Fibroblast of the aortic adventitia (primary cell): ENCODE results near the gene SEMA6B. TPM values are rescaled to one million over a fixed set of nuclear protein-coding genes. Genes with fewer than 3 reads are reported as not detected.

Source experiments
- DNase-seq: peaks from one replicate; pipeline ENCODE4 v3.0.0-alpha.2; 2010; ENCODE audit warnings: low read depth
- H3K4me3 ChIP-seq: 2 replicates; pipeline ENCODE4 v1.5.1; 2011; ENCODE audit warnings: low read depth, mild to moderate bottlenecking, control low read depth, low read length, moderate library complexity
- CTCF ChIP-seq: IDR thresholded peaks from 2 replicates; pipeline ENCODE4 v1.5.1; 2011; ENCODE audit warnings: mild to moderate bottlenecking, low read length, control low read depth, inconsistent platforms; ENCODE audit not compliant: insufficient read depth
- total RNA-seq: library from RNA; depleted of rRNA; stranded (reverse); fragments of >200 nt; gene quantifications from 2 replicates; pipeline ENCODE4 v1.2.3, GENCODE V29; 2012; ENCODE audit warnings: low replicate concordance

Gene SEMA6B
- total RNA-seq, 1 donor: 0.72 TPM

GRCh38 chr19:4497770-4498389 is 61.6 kb downstream of the SEMA6B start:
- no peak for TF ChIP-seq CTCF
- H3K4me3 ChIP-seq: no peak overlapping the region
- DNase-seq: no peak

DNA sequence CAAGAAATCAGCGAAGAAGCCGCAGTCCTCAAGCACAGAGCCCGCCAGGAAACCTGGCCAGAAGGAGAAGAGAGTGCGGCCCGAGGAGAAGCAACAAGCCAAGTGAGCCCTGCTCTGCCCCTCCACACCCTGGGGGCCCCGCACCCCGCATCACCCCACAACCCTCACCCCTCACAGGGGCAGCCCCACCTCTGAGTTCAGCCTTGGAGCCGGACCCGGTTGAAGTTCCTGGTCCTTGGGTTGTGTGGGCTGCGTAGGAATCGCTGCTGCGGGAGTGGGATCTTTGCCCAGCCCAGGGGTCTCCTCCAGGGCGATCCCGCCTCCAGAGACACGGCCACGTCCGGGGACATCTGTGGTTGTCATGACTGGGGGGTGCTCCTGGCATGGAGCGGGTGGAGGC is 63.2 kb downstream of the SEMA6B start:
- DNase-seq: no peak
- TF ChIP-seq CTCF: no peak
- H3K4me3 ChIP-seq: no peak overlapping the region

DNA sequence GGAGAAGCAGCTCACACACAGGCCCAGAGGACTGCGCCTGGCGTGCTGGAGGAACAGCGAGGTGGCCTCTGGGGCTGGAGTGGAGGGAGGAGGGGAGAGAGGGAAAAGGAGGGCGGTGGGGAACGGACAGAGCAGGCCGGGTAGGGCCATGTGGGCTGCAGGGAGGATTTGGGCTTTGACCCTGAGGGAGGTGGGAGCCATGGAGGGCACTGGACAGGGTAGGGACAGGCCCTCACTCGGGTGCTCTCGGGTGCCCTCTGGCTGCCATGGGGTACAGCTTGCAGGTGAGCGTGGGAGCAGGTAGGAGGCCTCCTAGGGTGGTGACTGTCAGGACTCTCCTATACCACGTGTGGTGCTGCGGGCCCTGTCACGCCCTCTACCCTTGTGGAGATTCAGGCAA is 64.0 kb downstream of the SEMA6B start:
- H3K4me3 ChIP-seq: no peak overlapping the region
- no peak for DNase-seq
- TF ChIP-seq CTCF: peak; percentile 17

- TF ChIP-seq CTCF: no peak
- H3K4me3 ChIP-seq: no peak overlapping the region
- no peak for DNase-seq
Measured at GRCh38 chr19:4494691-4495064, 64.8 kb downstream of the SEMA6B start.

GRCh38 chr19:4493929-4494690 is 65.4 kb downstream of the SEMA6B start:
- no peak for TF ChIP-seq CTCF
- no peak overlapping the region for H3K4me3 ChIP-seq
- no peak for DNase-seq

- DNase-seq: no peak
- no peak overlapping the region for H3K4me3 ChIP-seq
- TF ChIP-seq CTCF: no peak
Measured at GRCh38 chr19:4493104-4493928, 66.2 kb downstream of the SEMA6B start.

Other genes with a start within 250 kb of the SEMA6B start
- gene STAP2, start 220.9 kb downstream of the SEMA6B start, total RNA-seq: 1.2 and 7.5 TPM in 2 replicates
- gene MPND, start 216.1 kb downstream of the SEMA6B start, total RNA-seq: 5.4 and 13.2 TPM in 2 replicates
- 49.1 and 97.2 TPM in 2 replicates for gene SH3GL1, start 159.1 kb downstream of the SEMA6B start, total RNA-seq
- 8.6 and 25.8 TPM in 2 replicates for gene CHAF1A, start 157.0 kb downstream of the SEMA6B start, total RNA-seq
- gene UBXN6, start 101.9 kb downstream of the SEMA6B start, total RNA-seq: 87.9 and 126 TPM in 2 replicates
- gene HDGFL2, start 87.4 kb downstream of the SEMA6B start, total RNA-seq: 41.0 and 69.4 TPM in 2 replicates
- gene PLIN4, start 41.2 kb downstream of the SEMA6B start, total RNA-seq: 0.90 and 6.6 TPM in 2 replicates
- 0.16 TPM in 1 of 2 replicates, not detected in the other for gene PLIN5, start 24.5 kb downstream of the SEMA6B start, total RNA-seq
- gene LRG1, start 19.6 kb downstream of the SEMA6B start, total RNA-seq: not detected in 2 replicates
- gene TNFAIP8L1, start 79.8 kb upstream of the SEMA6B start, total RNA-seq: 1.1 and 2.3 TPM in 2 replicates
- 61.2 and 112 TPM in 2 replicates for gene MYDGF, start 110.7 kb upstream of the SEMA6B start, total RNA-seq
- 53.1 and 70.9 TPM in 2 replicates for gene DPP9, start 164.2 kb upstream of the SEMA6B start, total RNA-seq
- 5.8 and 8.8 TPM in 2 replicates for gene FEM1A, start 232.1 kb upstream of the SEMA6B start, total RNA-seq